ENCODE data around the gene BLVRA.

BLVRA gene

GRCh38 chr7:43758822-43759683 is 573 bp downstream of the BLVRA start:
- H3K4me3 ChIP-seq (ENCODE audit: low read depth, low read length) = peak overlapping the region; percentile 72
- TF ChIP-seq, protein P1, sequence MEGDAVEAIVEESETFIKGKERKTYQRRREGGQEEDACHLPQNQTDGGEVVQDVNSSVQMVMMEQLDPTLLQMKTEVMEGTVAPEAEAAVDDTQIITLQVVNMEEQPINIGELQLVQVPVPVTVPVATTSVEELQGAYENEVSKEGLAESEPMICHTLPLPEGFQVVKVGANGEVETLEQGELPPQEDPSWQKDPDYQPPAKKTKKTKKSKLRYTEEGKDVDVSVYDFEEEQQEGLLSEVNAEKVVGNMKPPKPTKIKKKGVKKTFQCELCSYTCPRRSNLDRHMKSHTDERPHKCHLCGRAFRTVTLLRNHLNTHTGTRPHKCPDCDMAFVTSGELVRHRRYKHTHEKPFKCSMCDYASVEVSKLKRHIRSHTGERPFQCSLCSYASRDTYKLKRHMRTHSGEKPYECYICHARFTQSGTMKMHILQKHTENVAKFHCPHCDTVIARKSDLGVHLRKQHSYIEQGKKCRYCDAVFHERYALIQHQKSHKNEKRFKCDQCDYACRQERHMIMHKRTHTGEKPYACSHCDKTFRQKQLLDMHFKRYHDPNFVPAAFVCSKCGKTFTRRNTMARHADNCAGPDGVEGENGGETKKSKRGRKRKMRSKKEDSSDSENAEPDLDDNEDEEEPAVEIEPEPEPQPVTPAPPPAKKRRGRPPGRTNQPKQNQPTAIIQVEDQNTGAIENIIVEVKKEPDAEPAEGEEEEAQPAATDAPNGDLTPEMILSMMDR (conservative IDR thresholded peaks at IDR 0.05; ENCODE audit: low read depth, low read length) = no peak
- peak; percentile 37 for DNase-seq (ENCODE audit: low read depth)

GRCh38 chr7:43760861-43761260 is 2.4 kb downstream of the BLVRA start:
- no peak for DNase-seq (ENCODE audit: low read depth)

DNA sequence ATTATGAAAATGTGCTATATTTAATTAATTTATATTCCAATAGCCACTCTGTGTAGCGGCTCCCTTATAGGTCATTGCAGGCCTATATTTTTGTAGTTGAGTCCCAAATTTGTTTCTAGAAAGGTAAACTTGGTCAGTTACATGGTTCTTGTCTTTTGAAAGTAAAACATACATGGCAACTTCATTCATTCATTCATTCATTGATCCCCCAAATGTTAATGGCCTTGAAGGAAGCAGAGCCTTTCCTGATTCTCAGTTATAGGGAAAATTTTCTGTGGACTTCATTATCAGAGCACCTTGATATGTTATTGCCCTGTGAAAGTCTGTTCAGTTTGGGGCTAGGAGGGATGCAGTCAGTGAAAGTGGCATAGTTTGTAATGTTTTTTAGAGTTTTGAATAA is 2.9 kb downstream of the BLVRA start:
- TF ChIP-seq, protein P1 (conservative IDR thresholded peaks at IDR 0.05; ENCODE audit: low read depth, low read length) = no peak
- H3K4me3 ChIP-seq (ENCODE audit: low read depth, low read length) = no peak overlapping the region
- no peak for DNase-seq (ENCODE audit: low read depth)

More at GRCh38 chr7:43760861-43761260, 2.4 kb downstream of the BLVRA start:
- TF ChIP-seq, protein P1 (conservative IDR thresholded peaks at IDR 0.05; ENCODE audit: low read depth, low read length) = no peak
- H3K4me3 ChIP-seq (ENCODE audit: low read depth, low read length) = no peak overlapping the region

GRCh38 chr7:43761938-43762692 is 3.6 kb downstream of the BLVRA start:
- TF ChIP-seq, protein P1 (conservative IDR thresholded peaks at IDR 0.05; ENCODE audit: low read depth, low read length) = no peak
- H3K4me3 ChIP-seq (ENCODE audit: low read depth, low read length) = no peak overlapping the region
- DNase-seq (ENCODE audit: low read depth) = no peak

- no peak overlapping the region for H3K4me3 ChIP-seq (ENCODE audit: low read depth, low read length)
- TF ChIP-seq, protein P1 (conservative IDR thresholded peaks at IDR 0.05; ENCODE audit: low read depth, low read length) = peak; percentile 16
- no peak for DNase-seq (ENCODE audit: low read depth)
These were observed 4.7 kb downstream of the BLVRA start for GRCh38 chr7:43763183-43763582.

GRCh38 chr7:43764039-43764761 is 5.7 kb downstream of the BLVRA start:
- H3K4me3 ChIP-seq (ENCODE audit: low read depth, low read length) = no peak overlapping the region
- DNase-seq (ENCODE audit: low read depth) = peak; percentile 68
- TF ChIP-seq, protein P1 (conservative IDR thresholded peaks at IDR 0.05; ENCODE audit: low read depth, low read length) = no peak
